Large intestine (tissue), 3 donors: ENCODE results near the gene ALK. TPM values are rescaled to one million over a fixed set of nuclear protein-coding genes. Genes with fewer than 3 reads are reported as not detected.

Experiments
- DNase-seq, 2 donors: peaks; one replicate each; pipeline versions ENCODE4 v3.0.0 to v3.0.0-alpha.2; 2013
- H3K27ac ChIP-seq: one replicate; pipeline ENCODE4 v1.5.1; 2013; ENCODE audit warnings: low read length
- H3K27me3 ChIP-seq: 2 replicates; pipeline ENCODE4 v1.6.1; 2013; ENCODE audit warnings: low read length; ENCODE audit not compliant: control insufficient read depth, insufficient read depth
- H3K36me3 ChIP-seq: 2 replicates; pipeline ENCODE4 v1.6.1; 2013; ENCODE audit warnings: low read length; ENCODE audit not compliant: control insufficient read depth, insufficient read depth
- H3K4me1 ChIP-seq: one replicate; pipeline ENCODE4 v1.6.1; 2013; ENCODE audit warnings: low read length; ENCODE audit not compliant: control insufficient read depth, insufficient read depth
- H3K4me3 ChIP-seq: one replicate; pipeline ENCODE4 v1.5.1; 2013; ENCODE audit warnings: low read length
- H3K9me3 ChIP-seq: one replicate; pipeline ENCODE4 v1.6.1; 2013; ENCODE audit warnings: mild to moderate bottlenecking, low read depth, low read length, moderate library complexity; ENCODE audit not compliant: control insufficient read depth
- WGBS: methylation state at CpG from one replicate; pipeline ENCODE4 v1.1.5; 2013; ENCODE audit warnings: low lambda C conversion rate; ENCODE audit not compliant: insufficient coverage; 5-methylcytosine and 5-hydroxymethylcytosine counted together
- polyA plus RNA-seq: library from polyadenylated mRNA; unstranded; fragments of 120-200 nt; gene quantifications from one replicate; pipeline ENCODE4 v1.2.1, GENCODE V29; 2013

ALK gene
- polyA plus RNA-seq, 1 donor = 1.5 TPM

DNA sequence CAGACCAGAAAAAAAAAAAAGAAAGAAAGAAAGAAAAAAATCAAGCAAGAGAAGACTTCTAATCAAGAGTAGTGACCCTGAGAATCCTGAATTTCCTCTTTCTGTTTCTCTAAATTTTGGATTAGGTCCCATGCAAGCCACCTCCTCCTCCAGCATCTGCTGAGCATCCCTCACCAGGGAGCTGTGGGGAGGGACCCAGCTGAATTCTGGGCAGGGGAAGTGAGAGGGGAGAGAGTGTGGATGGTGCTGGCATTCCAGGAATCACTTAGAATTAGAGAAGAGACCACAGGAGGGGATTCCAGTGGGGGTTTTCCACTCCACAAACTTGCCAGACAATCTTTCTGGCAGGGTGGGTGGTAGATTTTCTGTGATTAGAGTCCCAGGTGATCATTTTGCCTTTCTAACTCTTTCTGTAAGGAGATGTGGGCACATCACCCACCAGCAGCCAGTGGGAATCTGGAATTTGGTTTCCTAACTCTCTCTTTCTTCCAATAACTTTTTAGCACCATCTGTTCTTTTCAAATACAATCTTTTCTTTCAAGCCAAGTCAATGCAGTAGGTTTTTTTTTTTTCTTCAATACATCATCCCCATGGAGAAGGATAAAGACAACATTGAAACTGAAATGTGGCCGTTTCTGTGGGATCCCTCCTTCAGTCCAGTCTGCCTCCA, 526.9 kb downstream of the ALK start:
- Histone ChIP-seq H3K27ac (no peak overlapping the region), H3K9me3 (no peaks in the 10 kb centered on the region), H3K4me1 (no peaks in the 10 kb centered on the region), H3K36me3 (no peaks in the 10 kb centered on the region), H3K27me3 (no peaks in the 10 kb centered on the region), H3K4me3 (no peak overlapping the region)
- DNase-seq = no peak
- WGBS = no CpG with 5 or more reads among the region's 1 CpG

DNA sequence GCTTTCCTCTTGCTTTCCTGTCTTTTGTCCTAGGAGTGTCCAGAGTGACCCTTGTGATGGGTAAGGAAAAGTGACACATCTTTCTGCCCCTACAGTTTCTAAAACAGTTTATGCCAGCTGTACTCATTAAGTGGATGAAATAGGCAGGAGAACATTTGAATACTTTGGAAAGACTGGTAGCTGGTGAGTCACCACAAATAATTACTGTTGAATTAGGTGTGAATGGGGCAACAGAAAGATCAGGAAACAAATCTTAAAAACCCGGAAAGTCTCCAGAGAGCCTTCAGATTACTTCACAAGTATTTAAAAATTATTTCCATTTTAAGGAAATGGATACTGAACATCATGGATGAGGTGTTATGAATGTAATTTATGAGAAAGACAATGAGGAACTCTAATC, 527.7 kb downstream of the ALK start:
- Histone ChIP-seq H3K4me3 (no peak overlapping the region), H3K27ac (no peak overlapping the region), H3K9me3 (no peaks in the 10 kb centered on the region), H3K4me1 (no peaks in the 10 kb centered on the region), H3K27me3 (no peaks in the 10 kb centered on the region), H3K36me3 (no peaks in the 10 kb centered on the region)
- no peak for DNase-seq
- 86% methylated on average over 1 of the region's 1 CpG for WGBS

DNA sequence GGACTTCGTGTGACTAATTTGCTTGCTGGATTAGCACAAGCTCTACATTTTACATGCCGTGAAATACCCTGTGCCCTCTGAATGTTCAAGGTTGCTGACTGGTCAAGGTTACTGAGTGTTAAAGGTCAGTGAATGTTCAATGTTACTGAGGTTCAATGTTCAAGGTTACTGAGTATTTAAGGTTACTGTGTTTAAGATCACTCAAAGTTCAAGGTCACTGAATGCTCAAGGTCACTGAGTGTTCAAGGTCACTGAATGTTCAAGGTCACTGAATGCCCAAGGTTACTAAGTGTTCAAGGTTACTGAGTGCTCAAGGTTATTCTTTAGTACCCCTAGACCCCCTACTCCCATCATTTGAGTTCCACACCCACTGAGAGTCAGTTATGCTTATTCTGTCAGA, 528.6 kb downstream of the ALK start:
- Histone ChIP-seq H3K4me1 (no peaks in the 10 kb centered on the region), H3K9me3 (no peaks in the 10 kb centered on the region)

DNA sequence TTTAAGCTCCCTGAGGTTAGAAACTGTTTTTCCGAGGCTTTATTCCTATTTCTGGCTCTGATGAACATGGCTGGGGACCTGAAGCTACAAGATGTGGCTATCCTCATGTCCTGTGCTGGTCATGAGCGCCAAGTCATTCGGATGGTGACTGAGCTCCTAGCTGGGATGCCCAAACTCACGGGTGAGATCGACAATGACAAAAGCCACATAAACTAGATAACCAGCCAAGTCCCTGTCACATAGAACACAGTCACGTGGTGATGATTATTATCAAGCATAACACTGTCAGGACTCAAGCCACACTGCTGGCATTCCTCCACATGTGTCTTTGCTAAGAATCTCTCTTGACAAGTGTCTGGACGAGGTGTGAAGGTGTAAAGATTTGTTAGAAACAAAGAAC, 531.2 kb downstream of the ALK start:
- H3K9me3 ChIP-seq = no peaks in the 10 kb centered on the region
- H3K27ac ChIP-seq = no peak overlapping the region
- no peak for DNase-seq
- H3K36me3 ChIP-seq = no peaks in the 10 kb centered on the region
- 90% methylated on average over 1 of the region's 7 CpGs for WGBS
- no peaks in the 10 kb centered on the region for H3K27me3 ChIP-seq
- H3K4me1 ChIP-seq = no peaks in the 10 kb centered on the region
- no peak overlapping the region for H3K4me3 ChIP-seq

More for the DNA sequence above, 528.6 kb downstream of the ALK start:
- H3K27ac ChIP-seq = no peak overlapping the region
- no peak for DNase-seq
- no CpG with 5 or more reads among the region's 2 CpGs for WGBS
- H3K4me3 ChIP-seq = no peak overlapping the region
- H3K27me3 ChIP-seq = no peaks in the 10 kb centered on the region
- no peaks in the 10 kb centered on the region for H3K36me3 ChIP-seq

DNA sequence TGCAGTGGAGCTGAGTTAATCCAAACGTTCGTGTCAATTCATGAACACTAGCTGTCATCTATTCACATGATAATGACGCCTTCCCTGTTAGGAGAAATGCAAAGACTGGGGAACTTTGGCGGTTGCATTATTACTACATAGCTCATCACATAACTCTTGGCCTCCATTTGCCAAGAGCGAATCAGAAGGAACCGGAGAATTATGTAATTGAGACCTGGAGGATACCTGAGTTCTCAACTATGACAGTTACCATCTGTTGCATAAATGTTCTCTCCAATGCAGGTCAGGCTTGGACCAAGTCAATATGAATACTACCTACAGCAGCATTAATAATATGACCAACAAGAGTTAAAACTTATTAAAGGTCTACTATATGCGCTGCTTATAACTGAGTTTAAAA, 531.7 kb downstream of the ALK start:
- WGBS = no CpG with 5 or more reads among the region's 7 CpGs
- H3K4me1 ChIP-seq = no peaks in the 10 kb centered on the region
- no peak overlapping the region for H3K4me3 ChIP-seq
- no peak overlapping the region for H3K27ac ChIP-seq
- no peak for DNase-seq
- no peaks in the 10 kb centered on the region for H3K27me3 ChIP-seq
- H3K36me3 ChIP-seq = no peaks in the 10 kb centered on the region
- no peaks in the 10 kb centered on the region for H3K9me3 ChIP-seq

DNA sequence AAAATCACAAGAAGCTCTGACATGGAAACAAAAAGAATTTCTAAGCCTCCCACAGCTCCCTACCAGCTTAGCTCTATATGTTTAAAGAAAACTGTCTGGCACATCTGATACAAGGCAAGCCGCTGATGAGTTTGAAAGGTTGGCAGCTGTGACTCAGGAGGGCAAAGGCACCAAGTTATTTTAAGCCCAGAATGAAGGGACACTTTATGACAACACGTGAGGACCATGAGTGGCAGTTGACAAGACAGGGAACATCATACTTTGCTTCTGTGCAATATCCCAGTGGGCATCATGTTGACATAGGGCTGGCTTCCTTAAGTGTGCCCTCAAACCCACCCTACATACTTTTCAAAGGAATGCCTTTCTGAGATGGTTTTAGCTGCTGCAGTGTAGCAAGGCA, 533.3 kb downstream of the ALK start:
- no peak overlapping the region for H3K27ac ChIP-seq
- WGBS = 100% methylated on average over 1 of the region's 2 CpGs
- H3K36me3 ChIP-seq = no peaks in the 10 kb centered on the region
- no peak overlapping the region for H3K4me3 ChIP-seq
- no peaks in the 10 kb centered on the region for H3K27me3 ChIP-seq
- H3K9me3 ChIP-seq = no peaks in the 10 kb centered on the region
- DNase-seq = no peak
- H3K4me1 ChIP-seq = no peaks in the 10 kb centered on the region

DNA sequence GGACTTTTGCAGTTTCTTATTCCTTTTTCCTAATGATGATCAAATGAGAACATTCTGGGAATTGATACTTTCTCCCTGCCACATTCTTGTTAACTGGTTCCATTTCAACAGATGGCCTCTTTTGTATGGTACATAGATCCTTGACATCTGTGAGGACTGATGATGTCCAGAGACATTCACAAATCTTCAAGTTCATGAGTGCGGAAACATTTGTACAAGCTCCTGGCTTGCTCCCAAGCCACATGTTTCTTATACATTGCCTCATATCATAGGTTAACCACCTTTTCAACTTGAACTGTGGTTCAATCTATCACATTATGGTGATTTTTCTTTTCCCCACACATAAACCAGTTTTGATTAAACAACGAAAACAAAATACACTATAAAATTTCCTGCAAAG, 538.9 kb downstream of the ALK start:
- DNase-seq = no peak
- WGBS = no CpG with 5 or more reads among the region's 2 CpGs
- Histone ChIP-seq H3K27me3 (no peaks in the 10 kb centered on the region), H3K27ac (no peak overlapping the region), H3K4me1 (no peaks in the 10 kb centered on the region), H3K36me3 (no peaks in the 10 kb centered on the region), H3K4me3 (no peak overlapping the region), H3K9me3 (no peaks in the 10 kb centered on the region)

DNA sequence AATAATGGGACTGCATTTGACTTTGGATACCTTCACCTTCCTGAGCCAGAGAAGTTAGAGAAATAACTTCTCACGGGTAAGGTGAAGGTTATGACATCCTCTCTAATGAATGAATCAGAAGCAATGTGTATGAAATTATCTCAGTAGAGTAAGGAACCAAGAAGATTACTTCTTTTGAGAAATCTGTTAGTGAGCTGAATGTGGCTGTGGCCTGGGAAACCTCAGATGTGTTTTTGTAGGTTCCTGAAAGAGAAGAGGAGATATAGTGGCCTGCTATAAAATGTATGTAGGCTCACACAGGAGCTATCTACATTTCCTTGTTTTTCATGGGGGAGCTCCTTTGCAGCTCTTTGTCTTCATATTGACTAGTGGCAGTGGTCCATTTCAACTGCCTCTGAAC, 543.6 kb downstream of the ALK start:
- no peaks in the 10 kb centered on the region for H3K4me1 ChIP-seq
- H3K27me3 ChIP-seq = no peaks in the 10 kb centered on the region
- DNase-seq = no peak
- no peaks in the 10 kb centered on the region for H3K9me3 ChIP-seq
- H3K27ac ChIP-seq = no peak overlapping the region
- H3K4me3 ChIP-seq = no peak overlapping the region
- WGBS = 75% methylated on average over 1 of the region's 1 CpG
- no peaks in the 10 kb centered on the region for H3K36me3 ChIP-seq

DNA sequence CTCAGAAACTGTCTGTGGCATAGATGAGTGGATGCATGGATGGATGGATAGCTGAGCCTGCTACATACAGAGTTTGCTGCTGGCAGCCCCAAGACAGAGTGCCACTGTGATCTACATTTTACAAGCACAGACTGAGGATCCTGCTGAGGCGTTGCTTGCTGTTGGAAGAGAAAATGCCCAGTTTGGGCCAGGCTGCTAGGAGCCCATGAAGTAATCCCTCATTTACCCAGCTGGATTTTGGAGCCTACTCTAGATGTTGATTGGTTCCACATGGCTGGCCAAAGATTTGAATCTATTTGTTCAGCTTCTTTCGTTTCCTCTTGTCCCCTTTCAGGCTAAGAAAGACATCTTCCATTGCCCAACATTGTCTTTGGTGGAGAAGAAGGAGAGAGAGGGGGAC, 544.8 kb downstream of the ALK start:
- DNase-seq = no peak
- Histone ChIP-seq H3K4me1 (no peaks in the 10 kb centered on the region), H3K27me3 (no peaks in the 10 kb centered on the region), H3K27ac (no peak overlapping the region), H3K4me3 (no peak overlapping the region), H3K9me3 (no peaks in the 10 kb centered on the region), H3K36me3 (no peaks in the 10 kb centered on the region)
- WGBS = no CpG with 5 or more reads among the region's 2 CpGs

DNA sequence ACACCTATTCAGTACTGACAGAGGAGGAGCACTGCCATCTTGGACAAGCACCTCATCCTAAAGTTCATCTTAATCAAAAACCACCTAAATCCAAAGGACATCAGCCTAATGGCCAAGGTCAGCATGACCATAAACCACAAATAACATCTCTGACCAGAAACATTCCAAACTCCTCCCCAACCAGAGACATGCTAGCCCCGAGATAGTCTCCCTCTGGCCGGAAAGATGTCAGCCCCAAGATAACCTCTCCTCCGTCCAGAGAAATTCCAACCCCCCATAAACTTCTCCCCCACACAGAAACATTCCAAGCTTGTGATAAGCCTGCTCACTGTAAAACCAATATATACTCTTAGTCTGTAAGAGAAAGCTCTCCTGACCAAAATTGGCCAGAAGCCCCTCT, 545.5 kb downstream of the ALK start:
- no peaks in the 10 kb centered on the region for H3K36me3 ChIP-seq
- no peak for DNase-seq
- no CpG with 5 or more reads among the region's 3 CpGs for WGBS
- no peaks in the 10 kb centered on the region for H3K9me3 ChIP-seq
- H3K27ac ChIP-seq = no peak overlapping the region
- H3K27me3 ChIP-seq = no peaks in the 10 kb centered on the region
- H3K4me1 ChIP-seq = no peaks in the 10 kb centered on the region
- no peak overlapping the region for H3K4me3 ChIP-seq

DNA sequence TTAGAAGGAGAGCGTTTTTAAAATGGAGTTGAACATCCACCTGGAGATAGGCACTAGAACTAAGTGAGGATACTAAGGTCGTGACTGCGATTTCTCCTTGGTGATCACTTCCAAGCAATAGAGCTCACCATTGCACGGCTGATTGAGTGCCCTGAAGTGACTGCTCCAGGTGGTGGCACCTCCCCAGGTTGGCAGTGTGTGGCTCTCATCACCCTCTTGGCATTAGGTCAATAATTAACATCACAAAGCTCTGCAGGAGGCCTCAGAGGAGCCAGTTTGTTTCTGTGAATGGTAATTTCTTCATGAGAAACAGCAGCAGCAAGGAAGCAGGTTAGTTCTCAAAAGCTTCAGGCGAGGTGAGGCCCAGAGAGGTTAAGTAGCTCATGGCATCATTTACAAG, 546.6 kb downstream of the ALK start:
- H3K4me3 ChIP-seq = no peak overlapping the region
- WGBS = no CpG with 5 or more reads among the region's 5 CpGs
- no peak for DNase-seq
- H3K27me3 ChIP-seq = no peaks in the 10 kb centered on the region
- no peaks in the 10 kb centered on the region for H3K36me3 ChIP-seq
- no peaks in the 10 kb centered on the region for H3K4me1 ChIP-seq
- H3K27ac ChIP-seq = no peak overlapping the region
- no peaks in the 10 kb centered on the region for H3K9me3 ChIP-seq
